GM18861 (cell line): Measurements from ENCODE around the gene BATF3.

Source experiments
- ATAC-seq: cut with Tn5 transposase; IDR thresholded peaks from one replicate; pipeline ENCODE4 v1.9.1; 2021; ENCODE audit not compliant: unreplicated experiment

Gene BATF3

GRCh38 chr1:212686069-212686468, 13.6 kb downstream of the BATF3 start:
- ATAC-seq: no peak

- no peak for ATAC-seq
These were observed 14.2 kb downstream of the BATF3 start for GRCh38 chr1:212685429-212685828.

GRCh38 chr1:212684521-212685090, 15.0 kb downstream of the BATF3 start:
- ATAC-seq: no peak

GRCh38 chr1:212684076-212684475, 15.6 kb downstream of the BATF3 start:
- ATAC-seq: no peak

- peak; percentile 57 for ATAC-seq
These were observed 16.3 kb downstream of the BATF3 start for GRCh38 chr1:212683357-212683722.

- no peak for ATAC-seq
These were observed 18.8 kb downstream of the BATF3 start for GRCh38 chr1:212680680-212681389.

- peak; percentile 48 for ATAC-seq
These were observed 20.9 kb downstream of the BATF3 start for GRCh38 chr1:212678456-212679410.

- ATAC-seq: no peak
These were observed 22.1 kb downstream of the BATF3 start for GRCh38 chr1:212677573-212677972.

- no peak for ATAC-seq
These were observed 22.5 kb downstream of the BATF3 start for GRCh38 chr1:212677136-212677535.

GRCh38 chr1:212675675-212676074, 24.0 kb downstream of the BATF3 start:
- ATAC-seq: no peak

- no peak for ATAC-seq
These were observed 24.8 kb downstream of the BATF3 start for GRCh38 chr1:212674872-212675271.

- no peak for ATAC-seq
These were observed 28.2 kb downstream of the BATF3 start for GRCh38 chr1:212671342-212672031.

GRCh38 chr1:212670882-212671281, 28.8 kb downstream of the BATF3 start:
- no peak for ATAC-seq

GRCh38 chr1:212670301-212670700, 29.3 kb downstream of the BATF3 start:
- ATAC-seq: no peak

GRCh38 chr1:212669600-212669999, 30.0 kb downstream of the BATF3 start:
- ATAC-seq: no peak

GRCh38 chr1:212669102-212669501, 30.5 kb downstream of the BATF3 start:
- ATAC-seq: no peak

- ATAC-seq: no peak
These were observed 31.2 kb downstream of the BATF3 start for GRCh38 chr1:212668477-212668876.

- no peak for ATAC-seq
These were observed 32.2 kb downstream of the BATF3 start for GRCh38 chr1:212667223-212668139.

GRCh38 chr1:212666116-212666775, 33.4 kb downstream of the BATF3 start:
- ATAC-seq: no peak
